Ecto neural progenitor cell (in vitro differentiated cells): ENCODE results near the gene TRAPPC12.

Experiments used
- DNase-seq: peaks from one replicate; pipeline ENCODE4 v3.0.0-alpha.2; 2018; ENCODE audit warnings: low spot score

Gene TRAPPC12

DNA sequence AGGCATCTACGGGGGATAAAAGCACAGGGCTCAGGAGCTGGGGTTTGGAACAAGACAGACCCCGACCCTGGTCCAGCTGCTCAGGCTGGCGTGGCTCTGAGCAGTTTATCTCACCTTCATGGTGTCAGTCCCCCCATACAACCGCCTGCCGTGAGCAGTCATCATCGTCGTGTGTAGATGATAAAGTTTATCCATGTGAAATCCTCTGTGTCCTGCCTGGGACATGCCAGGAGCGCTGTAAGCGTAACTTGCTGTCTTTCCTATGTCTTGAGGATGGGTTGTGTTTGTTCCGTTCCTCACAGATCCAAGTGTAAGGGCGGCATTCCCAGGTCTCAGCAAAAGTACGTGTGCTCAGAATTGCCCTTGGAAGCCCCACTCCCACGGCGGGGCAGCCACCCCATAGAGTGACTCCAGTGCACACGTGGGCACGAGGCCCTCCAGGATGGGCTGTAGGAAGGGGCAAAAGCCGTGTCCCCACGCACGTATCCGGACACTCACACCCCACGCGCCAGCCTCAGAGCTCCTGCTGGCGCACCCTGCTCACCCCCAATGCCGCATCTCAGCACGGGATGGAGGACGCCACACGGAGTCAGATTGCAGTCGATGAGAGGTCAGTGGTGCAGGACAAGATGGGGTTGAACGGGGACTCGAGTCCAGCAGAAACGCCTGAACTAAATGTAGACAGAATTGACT is 88.9 kb downstream of the TRAPPC12 start:
- no peak for DNase-seq

DNA sequence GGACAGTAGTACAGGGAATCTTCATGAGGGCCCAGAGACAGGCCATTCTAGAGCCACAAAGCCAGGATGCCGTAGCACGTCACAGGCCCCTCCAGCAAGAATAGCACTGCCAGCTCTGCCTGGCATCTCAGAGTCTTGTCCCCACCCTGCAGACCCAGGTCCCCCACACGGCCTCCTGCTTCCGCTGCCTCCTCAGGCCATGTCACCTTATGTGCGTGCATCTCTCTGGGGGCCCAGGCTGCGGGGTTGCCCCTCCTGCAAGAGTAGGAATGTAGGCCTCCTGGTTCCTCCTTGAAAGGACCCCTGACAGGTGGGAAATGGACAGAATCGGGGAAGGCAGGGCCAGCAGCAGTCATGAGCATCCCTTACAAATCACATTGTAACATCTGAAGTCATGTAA is 90.0 kb downstream of the TRAPPC12 start:
- no peak for DNase-seq

DNA sequence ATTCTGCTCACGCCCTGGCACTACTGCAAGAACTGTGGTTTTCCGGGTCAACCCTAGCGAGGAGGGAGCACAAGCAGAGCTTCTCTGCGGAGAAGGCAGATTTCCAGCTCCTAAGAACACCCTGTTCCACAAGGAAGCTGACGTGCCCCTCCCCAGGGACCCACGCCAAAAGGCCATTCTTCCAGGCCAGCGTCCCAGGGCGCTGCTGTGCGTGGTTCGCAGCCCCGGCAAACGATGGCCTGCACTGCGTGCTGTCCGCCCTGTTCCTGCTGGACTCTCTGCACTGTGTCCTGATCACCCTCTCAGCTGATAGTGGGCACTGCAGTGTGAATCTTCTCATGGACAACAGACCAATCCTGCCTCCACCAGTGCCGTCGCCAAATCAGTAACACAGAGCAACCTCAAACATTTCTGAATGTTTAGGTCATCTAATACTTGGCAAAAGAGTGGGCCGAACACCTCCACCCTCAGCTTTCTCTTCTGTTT is 90.7 kb downstream of the TRAPPC12 start:
- DNase-seq, result no peak

DNA sequence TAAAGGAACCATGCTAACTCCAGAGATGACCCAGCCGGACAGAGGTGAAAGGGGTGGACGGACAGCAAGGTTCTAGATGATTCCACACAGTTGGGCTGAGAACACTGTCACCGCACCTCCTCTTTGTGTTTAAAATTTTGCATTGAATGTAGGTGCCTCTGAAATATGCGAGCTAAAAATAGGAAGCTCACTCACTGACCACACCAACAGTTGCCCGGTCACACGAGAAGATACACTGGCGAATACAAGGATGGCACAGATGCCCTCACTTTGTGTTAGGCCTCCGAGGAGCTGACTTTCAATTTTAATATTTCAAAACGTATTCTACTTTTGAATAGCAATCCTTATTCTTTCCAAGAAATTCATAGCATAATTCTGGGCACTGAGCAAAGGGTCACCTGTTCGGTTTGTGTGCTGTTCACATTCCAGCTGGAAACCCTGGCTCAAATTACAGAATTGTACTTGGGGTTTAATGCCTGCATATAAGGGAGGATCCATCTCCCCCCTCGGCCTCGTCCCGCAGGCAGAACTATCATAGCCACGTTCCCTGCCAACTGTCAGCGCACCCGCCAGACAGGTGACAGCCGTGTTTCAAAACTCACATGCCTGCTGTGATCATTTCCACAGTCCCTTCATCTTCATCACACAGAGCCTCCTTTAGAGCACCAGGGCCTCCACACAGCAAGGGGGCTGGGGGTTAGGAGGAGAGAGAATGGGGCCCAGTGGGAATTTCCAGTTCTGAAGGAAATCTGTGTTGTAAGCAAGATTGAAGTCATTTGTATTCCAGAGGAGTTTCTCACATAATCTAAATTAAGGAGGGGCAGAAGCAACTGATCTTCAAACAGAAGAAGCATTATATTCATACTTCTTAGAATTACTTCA is 91.6 kb downstream of the TRAPPC12 start:
- DNase-seq, result no peak

DNA sequence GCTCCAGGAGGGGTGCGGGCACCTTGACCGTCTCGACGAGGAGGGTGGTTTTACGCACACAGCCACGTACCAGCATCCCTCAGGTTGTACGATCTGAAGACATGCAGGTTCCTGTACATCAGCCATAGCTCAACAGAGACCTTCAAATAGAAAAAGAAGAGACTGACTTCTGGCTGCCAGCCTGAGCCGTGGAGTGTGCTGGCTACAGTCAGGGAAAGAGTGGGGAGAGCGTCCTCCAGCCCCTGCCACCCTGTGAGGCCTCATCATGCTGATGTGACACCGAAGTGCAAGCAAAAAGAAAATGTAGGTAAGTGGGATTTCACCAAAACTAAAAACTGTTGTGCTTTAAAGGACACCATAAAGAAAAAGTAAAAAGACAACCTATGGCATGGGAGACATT is 92.8 kb downstream of the TRAPPC12 start:
- DNase-seq, result no peak

DNA sequence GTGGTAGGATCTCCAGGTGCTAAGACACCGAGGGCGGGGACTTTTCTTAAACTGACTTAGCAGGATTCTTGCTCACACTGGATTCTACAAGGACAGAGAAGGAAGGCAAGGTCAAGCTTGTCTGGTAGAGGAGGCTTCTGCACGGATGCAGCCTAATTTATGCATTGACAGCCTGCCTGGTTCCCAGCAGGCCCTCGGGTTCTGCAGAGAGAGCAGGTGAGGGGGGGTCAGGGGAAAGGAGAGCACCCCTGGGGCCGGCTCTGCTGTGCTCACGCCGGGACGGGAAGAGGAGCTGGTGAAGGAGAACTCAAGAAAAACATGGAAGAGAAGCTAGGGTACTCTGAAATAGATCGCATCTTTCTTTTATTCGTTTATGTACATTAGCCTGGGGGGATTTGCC is 93.5 kb downstream of the TRAPPC12 start:
- no peak for DNase-seq

DNA sequence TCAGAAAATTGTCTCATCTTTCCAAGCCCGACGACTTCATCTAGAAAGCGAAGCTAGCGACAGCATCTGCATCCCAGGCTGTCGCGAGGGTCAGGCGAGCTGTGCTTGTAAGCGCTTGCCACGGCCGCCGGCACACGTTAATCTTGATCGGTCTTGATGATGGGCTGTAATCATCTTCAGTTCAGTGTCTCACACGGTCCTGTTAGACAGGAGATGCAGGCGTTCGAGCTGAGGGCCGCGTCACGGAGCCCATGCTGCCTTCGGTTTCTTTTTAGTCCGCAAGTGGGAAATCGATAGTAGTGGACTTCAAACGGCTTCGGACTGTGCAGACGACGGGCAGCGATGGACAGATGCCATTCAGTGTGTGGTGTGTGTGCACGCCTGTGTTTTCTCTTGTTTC is 96.3 kb downstream of the TRAPPC12 start:
- DNase-seq, result no peak

DNA sequence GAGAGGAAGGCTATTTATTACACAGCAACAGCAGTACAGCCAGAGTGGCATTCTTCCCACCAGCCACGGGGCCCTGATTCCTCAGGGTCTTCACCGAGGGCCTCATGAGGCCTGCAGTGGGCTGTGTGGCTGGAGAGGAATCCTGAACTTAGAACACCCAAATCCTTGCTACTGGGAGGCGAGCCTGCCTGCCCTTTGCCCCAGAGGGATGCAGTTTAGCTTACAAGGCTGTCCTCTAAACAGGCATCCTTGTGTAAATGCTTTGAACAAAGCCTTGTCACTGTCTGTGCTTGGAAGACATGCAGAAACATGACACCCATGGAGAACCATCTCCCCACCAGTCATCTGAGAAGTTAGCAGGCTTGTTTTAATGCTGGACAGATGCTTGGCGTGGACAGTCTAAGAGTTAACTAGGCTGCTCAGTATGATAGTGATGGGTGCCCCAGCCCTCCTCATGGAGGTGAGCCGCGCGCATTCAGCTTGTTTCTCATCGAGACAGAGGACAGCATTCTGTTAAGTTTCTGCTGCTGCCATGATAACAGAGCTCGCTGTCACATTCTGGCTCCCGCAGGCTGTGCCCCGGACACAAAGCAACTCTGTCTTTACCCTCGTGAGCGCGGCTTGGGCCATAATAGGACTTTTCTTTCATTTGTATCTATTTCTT is 97.0 kb downstream of the TRAPPC12 start:
- no peak for DNase-seq

DNA sequence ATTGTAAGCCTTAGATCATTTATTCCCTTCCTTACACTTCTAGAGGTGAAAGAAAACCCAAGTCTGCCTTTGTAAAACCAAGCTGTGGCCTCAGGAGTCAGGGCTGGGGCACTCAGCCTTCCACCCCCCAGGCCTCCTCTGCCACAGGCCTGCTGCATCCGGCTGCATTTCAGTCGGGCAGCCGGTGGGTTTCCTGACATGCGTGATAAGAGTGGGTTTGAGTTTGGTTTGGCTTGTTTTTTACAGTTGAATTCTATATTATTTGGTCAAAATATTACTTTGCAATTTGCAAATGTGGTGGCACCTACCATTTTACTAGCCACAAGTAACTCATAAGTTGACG is 97.5 kb downstream of the TRAPPC12 start:
- no peak for DNase-seq

DNA sequence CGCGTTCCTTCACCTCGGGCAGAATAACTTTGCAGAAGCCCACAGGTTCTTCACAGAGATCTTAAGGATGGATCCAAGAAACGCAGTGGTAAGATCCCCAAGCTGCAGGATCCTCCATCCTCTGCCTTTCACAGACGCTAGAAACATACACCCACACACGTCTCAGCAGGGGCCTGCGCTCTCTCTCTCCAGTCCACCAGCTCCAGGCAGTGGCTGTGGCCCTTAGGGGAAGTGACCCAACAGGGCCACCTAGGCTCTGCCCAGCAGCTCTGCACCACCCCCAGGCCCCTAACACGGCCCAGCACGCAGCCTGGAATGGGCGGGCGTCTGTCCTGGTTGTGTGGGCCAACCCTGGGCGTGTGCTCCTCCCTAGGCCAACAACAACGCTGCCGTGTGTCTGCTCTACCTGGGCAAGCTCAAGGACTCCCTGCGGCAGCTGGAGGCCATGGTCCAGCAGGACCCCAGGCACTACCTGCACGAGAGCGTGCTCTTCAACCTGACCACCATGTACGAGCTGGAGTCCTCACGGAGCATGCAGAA is 99.4 kb downstream of the TRAPPC12 start:
- no peak for DNase-seq

DNA sequence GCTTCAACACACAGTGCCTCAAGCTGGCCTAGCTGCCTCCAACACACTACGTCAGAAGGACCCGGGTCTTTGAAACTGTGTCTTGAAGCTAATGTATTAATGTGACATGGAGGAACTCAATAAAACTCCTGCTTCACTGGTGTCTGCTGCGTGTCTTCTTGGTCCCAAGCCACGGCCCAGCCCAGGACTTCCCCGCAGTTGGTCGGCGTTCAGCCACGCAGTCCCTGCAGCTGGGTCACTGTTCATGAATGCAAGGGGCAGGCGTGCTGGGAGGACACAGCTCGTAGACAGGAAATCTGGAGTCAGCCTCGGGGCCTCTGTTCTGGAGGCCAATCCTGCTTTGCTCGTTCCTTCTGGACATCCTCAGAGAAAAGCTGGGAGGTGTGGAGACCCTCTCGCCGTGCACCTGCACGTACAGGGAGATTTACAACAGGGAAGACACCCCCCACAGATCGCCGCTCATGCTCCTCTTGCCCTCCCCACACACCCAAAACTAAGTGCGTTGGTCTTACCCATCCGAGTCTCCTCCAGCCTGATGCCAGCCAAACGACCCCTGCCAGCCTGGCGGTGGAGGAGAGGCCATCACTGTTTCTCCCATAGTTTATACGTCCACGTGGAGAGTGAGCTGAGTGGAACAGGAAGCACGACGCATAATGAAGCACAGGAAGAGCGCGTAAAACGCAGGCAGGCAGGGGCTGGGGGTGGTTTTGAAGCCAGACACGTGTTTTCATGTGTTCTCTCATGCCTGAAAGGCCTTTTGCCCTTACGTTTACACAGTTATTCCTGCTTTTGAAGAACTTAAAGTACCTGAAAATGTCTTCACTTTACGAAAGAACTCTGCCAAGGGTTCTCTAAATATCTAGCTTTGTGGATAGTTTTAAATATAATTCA is 100.2 kb downstream of the TRAPPC12 start:
- DNase-seq, result no peak

DNA sequence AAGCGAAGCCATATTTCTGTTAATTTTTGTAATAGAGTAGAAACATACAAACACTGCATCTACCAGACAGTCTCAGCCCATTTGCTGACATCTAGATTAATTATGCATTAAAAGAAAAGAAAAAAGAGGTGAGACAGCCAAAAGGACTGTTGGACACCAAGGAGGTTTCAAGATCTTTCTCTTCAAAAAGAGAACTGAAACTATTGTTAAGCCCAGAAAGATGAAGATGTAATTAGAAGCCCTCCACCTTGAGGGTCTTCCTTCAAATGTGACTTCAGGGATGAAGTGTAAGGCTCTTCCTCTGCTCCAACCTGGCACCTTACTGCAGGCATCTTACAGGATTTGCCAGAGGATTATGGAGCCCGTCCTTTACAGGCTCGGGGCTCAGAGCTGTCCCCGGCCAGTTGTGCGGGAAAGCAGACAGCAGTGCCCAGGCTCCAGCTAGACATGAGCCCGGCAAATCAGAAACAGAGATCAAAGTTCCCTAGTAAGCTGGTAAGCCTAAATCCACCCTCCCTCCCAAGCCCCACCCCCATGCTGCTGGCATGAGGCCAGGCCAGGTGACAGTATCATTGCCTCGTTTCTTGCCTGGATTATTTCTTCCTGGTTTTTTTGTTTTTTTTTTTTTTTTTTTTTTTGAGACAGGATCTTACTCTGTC is 101.0 kb downstream of the TRAPPC12 start:
- DNase-seq, result no peak

DNA sequence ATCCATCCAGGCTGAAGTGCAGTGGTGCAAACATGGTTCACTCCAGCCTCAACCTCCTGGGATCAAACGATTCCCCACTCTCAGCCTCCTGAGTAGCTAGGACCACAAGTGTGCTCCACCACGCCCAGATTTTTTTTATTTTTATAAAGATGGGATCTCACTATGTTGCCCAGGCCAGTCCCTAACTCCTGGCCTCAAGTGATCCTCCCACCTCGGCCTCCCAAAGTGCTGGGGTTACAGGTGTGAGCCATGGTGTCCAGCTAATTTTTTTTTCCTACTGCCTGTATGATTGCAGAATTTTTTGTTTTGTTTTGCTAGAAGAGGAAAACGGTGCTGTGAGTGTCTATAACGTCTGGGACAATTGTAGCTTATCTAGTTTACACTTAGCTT is 101.5 kb downstream of the TRAPPC12 start:
- no peak for DNase-seq

DNA sequence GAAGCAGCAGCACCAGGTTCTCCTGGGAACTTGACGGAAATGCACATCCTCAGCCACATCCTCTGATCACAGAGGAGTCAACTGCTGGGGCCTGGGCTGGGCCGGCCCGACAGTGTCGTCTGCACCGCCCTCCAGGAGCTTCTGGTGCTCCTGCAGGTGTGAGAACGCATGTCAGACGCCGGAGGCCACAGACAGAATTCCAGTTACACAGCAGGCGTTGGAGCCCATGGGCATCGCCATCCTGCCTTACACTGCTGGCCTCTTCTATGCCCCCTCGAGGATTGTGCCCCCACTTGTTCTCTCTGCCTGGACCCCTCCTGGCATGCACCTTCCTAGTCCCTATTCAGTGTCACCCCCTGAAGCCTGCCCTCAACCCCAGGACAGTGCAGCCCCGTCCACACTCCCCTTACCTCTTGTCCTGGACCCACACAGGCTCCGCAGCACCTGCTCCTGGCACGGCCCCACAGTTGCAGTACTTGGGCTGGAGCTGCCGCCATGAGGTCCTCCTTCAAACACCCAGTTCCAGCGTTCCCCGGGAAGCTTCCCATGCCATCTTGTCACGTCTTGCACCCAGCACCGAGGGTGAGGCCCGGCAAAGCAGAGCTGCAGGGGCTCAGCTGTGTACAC is 102.4 kb downstream of the TRAPPC12 start:
- no peak for DNase-seq

DNA sequence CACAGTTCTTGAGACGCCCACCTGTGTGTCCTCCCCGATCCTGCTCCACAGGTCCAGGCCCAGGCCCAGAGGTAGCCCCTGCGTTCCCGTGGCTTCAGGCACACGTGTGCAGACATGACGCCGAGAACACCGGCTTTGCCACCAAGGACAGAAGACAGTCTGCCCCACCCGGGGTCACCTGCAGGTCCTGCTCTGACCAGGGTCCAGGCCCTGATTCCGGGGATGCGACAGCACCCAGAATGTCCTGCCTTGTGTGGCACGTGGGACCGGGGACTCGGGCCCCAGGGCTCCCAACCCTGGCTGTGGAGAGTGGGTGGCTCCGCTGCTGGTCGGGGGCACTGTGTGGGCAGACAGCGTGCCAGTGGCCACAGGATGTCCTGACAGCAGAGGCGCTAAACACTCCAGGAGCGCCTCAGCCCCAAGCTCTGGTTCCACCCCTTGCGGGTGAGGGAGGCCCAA is 102.9 kb downstream of the TRAPPC12 start:
- no peak for DNase-seq

DNA sequence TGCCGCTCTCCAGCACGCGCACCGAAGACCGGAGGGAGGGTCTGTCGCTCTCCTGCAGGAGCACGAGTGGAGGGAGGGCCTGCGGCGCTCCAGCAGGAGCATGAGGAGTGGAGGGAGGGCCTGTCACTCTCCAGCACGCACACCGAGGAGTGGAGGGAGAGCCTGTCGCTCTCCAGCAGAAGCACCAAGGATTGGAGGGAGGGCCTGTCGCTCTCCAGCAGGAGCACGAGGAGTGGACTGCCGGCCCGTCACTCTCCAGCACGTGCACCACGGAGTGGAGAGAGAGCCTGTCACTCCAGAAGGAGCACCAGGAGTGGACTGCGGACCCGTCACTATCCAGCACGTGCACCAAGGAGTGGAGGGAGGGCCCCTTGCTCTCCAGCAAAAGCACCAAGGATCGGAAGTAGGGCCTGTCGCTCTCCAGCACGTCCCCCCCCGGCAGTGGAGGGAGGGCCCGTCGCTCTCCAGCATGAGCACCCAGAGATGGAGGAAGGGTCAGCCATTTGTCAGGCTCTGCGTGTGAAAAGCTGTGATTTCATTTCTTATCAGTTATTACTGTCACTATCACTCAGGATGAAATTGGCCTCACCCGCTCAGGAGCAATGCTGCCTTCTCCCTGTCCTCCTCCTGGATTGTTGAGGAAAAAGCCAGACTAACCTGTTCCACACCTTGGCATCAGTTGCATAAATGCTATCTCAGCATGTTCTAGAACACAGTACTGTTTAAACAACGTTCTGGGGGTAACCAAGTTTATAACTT is 103.9 kb downstream of the TRAPPC12 start:
- DNase-seq, result peak; percentile 63

DNA sequence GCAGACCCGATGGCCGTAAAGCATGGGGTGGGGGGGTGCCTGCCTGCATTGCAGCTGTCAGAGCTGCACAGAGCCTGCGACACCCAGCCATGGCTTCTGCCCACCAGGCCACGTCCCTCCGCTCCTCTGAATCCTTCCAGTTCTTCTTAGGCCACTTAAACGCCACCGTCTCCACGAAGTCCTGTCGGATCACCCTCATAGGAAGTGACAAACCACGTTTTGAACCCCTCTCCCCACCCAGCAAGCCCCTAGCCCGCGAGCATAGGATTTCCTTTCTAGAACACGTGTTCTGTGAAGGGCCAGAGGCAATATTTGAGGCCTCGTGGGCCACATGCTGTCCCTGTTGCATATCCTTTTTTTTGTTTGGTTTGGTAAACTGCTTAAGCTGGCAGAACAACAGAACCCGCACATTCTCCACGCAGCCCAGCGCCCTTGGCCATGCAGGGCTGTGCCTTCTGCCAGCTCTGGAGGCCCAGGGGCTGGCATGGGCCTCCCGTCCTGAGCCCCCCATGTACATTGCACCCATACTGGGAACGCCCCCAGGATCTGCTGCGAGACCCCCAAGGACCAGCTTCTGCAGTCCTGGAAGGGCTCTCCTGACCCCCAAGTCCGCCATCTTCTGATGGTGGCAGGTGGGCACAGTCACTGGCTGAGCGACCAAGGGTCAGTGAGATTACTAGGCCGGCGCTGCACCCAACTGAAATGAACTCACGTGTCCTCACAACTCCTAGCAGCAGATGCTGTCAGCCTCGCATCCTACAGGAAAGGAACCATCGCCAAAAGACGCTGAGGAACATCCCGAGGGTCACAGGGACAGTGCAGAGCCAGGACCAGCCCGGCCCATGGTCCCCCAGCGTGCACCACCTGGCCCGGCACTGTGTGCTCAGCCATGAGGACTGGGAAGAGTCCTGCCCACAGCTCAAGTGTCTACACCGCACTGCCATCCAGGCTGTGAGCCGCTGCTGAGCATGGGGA is 104.8 kb downstream of the TRAPPC12 start:
- DNase-seq, result no peak

DNA sequence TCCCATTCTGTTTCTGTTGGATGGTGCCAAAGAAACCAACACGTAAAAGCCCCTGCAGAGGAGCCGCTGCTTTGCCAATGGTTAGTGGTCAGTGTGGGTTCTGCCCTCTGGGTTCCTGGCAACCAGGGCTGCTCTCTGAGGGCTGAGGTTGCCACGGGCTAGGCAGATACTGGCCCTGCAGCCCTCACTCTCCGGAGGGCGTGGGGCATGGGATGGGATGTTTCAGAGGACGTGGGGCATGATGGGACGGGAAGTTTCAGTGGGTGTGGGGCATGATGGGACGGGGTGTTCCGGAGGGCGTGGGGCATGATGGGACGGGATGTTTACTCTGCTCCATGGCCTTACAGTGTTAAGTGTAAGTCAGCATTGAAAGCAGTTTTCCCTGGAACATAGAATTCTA is 105.7 kb downstream of the TRAPPC12 start:
- DNase-seq, result no peak
